HepG2 (cell line): Measurements from ENCODE around the gene RITA1. TPM values are rescaled to one million over a fixed set of nuclear protein-coding genes. Genes with fewer than 3 reads are reported as not detected.

Source experiments
- EP300 ChIP-seq, 3 experiments: sonication (generic) in 1 of 3; formaldehyde crosslinking in 1 of 3; IDR thresholded peaks; 2 replicates each; pipeline versions ENCODE4 v1.5.1 to v1.6.1; 2011 to 2020; ENCODE audit warnings: low read depth in 2 of 3, low read length in 2 of 3, borderline replicate concordance in 1 of 3, improper control_type of control experiment in 1 of 3, mild to moderate bottlenecking in 1 of 3, missing genetic modification reagents in 1 of 3, moderate library complexity in 1 of 3
- FOSL1 ChIP-seq: sonication (generic); formaldehyde crosslinking; IDR thresholded peaks from 2 replicates; pipeline ENCODE4 v1.9.0; 2021; ENCODE audit warnings: missing genetic modification reagents, borderline replicate concordance
- HMG20B ChIP-seq: conservative IDR thresholded peaks from 2 replicates; pipeline ENCODE4 v1.6.1; 2016; ENCODE audit warnings: missing genetic modification reagents, missing compliant biosample characterization
- HNRNPL ChIP-seq: fragments of 200-400 bp; formaldehyde crosslinking; IDR thresholded peaks from 2 replicates; pipeline ENCODE4 v1.6.1; 2017; ENCODE audit warnings: mild to moderate bottlenecking, low read depth, low read length
- HNRNPUL1 ChIP-seq: fragments of 200-400 bp; formaldehyde crosslinking; IDR thresholded peaks from 2 replicates; pipeline ENCODE4 v1.6.1; 2017; ENCODE audit warnings: low read depth, mild to moderate bottlenecking, low read length, moderate library complexity
- MTA1 ChIP-seq: sonication (generic); formaldehyde crosslinking; IDR thresholded peaks from 2 replicates; pipeline ENCODE4 v1.4.0; 2020; ENCODE audit warnings: missing genetic modification reagents, mild to moderate bottlenecking, borderline replicate concordance
- SCMH1 ChIP-seq: sonication (generic); formaldehyde crosslinking; IDR thresholded peaks from 2 replicates; pipeline ENCODE4 v1.9.0; 2021; ENCODE audit warnings: missing genetic modification reagents, mild to moderate bottlenecking, borderline replicate concordance
- SIX1 ChIP-seq: sonication (generic); formaldehyde crosslinking; IDR thresholded peaks from 2 replicates; pipeline ENCODE4 v1.4.0; 2020; ENCODE audit warnings: missing genetic modification reagents, borderline replicate concordance
- WIZ ChIP-seq: sonication (generic); formaldehyde crosslinking; IDR thresholded peaks from 2 replicates; pipeline ENCODE4 v1.5.1; 2020; ENCODE audit warnings: mild to moderate bottlenecking, missing genetic modification reagents
- ZC3H4 ChIP-seq: sonication (generic); formaldehyde crosslinking; IDR thresholded peaks from 2 replicates; pipeline ENCODE4 v1.4.0; 2020; ENCODE audit warnings: missing genetic modification reagents, borderline replicate concordance
- ZNF260 ChIP-seq: sonication (generic); formaldehyde crosslinking; IDR thresholded peaks from 2 replicates; pipeline ENCODE4 v1.4.0; 2020; ENCODE audit warnings: missing genetic modification reagents, low read depth, mild to moderate bottlenecking, borderline replicate concordance
- ZNF33A ChIP-seq: sonication (generic); formaldehyde crosslinking; IDR thresholded peaks from 2 replicates; pipeline ENCODE4 v1.5.1; 2020; ENCODE audit warnings: missing genetic modification reagents, mild to moderate bottlenecking, moderate library complexity, borderline replicate concordance
- polyA plus RNA-seq, 8 experiments: library from polyadenylated mRNA; depleted of rRNA in 3 of 8; stranded (reverse) in 7 of 8; unstranded in 1 of 8; fragments of >200 nt; fragmentation: Illumina TruSeq in 4 of 8; extraction: Trizol in 4 of 8; gene quantifications; 2 replicates each; pipeline versions ENCODE4 v1.2.1 to v1.2.3, GENCODE V29; 2011 to 2016; ENCODE audit warnings: low read depth in 4 of 8, missing spikeins in 1 of 8, mixed read lengths in 1 of 8; ENCODE audit not compliant: insufficient read depth in 1 of 8
- total RNA-seq, 5 experiments: library from RNA; depleted of rRNA; stranded (reverse); fragments of >200 nt; fragmentation: Illumina TruSeq; extraction: Trizol; gene quantifications; 2 replicates each; pipeline ENCODE4 v1.2.3, GENCODE V29; 2016; ENCODE audit warnings: low read depth in 1 of 5
- TF ChIP-seq, protein P1 (sequence below): sonication (generic); formaldehyde crosslinking; IDR thresholded peaks from 2 replicates; pipeline ENCODE4 v1.8.0; 2022; ENCODE audit warnings: missing genetic modification reagents, low read depth, mild to moderate bottlenecking, borderline replicate concordance
- TF ChIP-seq, protein P2 (sequence below): sonication (generic); formaldehyde crosslinking; IDR thresholded peaks from 2 replicates; pipeline ENCODE4 v1.4.0; 2020; ENCODE audit warnings: missing genetic modification reagents
- TF ChIP-seq, protein P3 (sequence below): fragments of 450-650 bp; IDR thresholded peaks from 2 replicates; pipeline ENCODE4 v1.6.1; 2017; ENCODE audit warnings: mild to moderate bottlenecking
- TF ChIP-seq, protein P4 (sequence below): sonication (generic); formaldehyde crosslinking; IDR thresholded peaks from 2 replicates; pipeline ENCODE4 v1.5.0; 2020; ENCODE audit warnings: missing genetic modification reagents, mild to moderate bottlenecking, borderline replicate concordance
- TF ChIP-seq, protein P5 (sequence below): sonication (generic); formaldehyde crosslinking; IDR thresholded peaks from 2 replicates; pipeline ENCODE4 v1.4.0; 2020; ENCODE audit warnings: missing genetic modification reagents
- TF ChIP-seq, protein P6 (sequence below): sonication (generic); formaldehyde crosslinking; IDR thresholded peaks from 2 replicates; pipeline ENCODE4 v1.4.0; 2020; ENCODE audit warnings: missing genetic modification reagents

The RITA1 gene
- total and polyA plus RNA-seq, 2 of the 13 experiments (the other 11 are each of a cell fraction or from before 2014, with no cell fraction given), result 12.4 to 28.9 TPM

DNA sequence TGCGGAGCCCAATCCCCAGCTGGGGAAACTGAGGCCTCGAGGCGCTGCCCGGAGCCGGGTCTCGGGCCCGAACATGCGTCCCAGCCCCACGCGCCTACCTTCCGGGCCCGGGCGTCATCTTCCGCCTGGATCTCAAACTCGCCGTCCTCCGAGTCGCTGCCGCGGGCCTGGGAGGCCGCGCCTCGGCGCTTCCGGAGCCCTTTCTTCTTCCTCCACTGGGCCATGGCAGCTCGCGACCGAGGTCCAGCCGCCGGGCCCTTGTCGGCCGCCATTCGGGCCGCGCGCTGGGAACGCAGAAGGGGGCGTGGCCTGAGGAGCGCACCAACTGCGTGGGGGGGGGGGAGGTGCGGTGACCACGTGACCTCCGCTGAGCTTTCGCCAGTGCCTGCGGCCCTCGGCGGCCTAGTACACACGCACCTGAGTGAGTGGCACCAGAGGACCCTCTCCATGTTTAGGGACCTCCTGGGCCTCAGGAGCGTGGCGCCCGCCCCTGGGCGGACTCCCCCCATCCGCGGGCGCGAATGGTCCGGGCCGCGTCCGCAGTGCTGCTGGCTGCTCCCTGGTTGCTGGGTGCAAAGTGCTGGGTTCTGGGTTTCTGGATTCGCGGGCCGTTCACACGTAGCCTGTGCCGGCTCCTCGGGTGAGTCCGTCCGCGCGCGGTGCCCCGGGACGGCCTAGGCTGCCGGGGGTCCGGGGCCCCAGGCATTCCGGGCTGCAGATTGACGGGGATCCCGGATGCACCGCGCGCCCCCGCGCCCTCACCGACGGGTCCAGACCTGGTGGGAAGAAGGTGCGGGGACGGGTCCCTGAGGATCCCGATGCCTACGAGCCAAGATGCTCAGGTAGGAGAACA is at the start of gene RITA1, which contains the start of gene DDX54 (continued):
- TF ChIP-seq EP300 (IDR thresholded peaks at IDR 0.05; ENCODE audit: low read depth in 2 of 2, low read length in 2 of 2) (peak in 1 of 2 experiments; percentile 14; a peak in 1 of 4 replicates), EP300 (CRISPR knock-in tag; IDR thresholded peaks at IDR 0.05; ENCODE audit: borderline replicate concordance) (no peak), ZNF33A (no peak), FOSL1 (CRISPR knock-in tag) (no peak), HMG20B (CRISPR knock-in tag) (peak; percentile 54; the same call in 1 of the 2 replicates), HNRNPUL1 (peak; percentile 60; the same call in 1 of the 2 replicates), ZC3H4 (CRISPR knock-in tag) (no peak), SIX1 (CRISPR knock-in tag) (no peak; the same call in 1 of the 2 replicates), WIZ (CRISPR knock-in tag) (no peak), SCMH1 (no peak), HNRNPL (no peak), ZNF260 (no peak), MTA1 (CRISPR knock-in tag) (peak; percentile 63; the same call in 1 of the 2 replicates)
- TF ChIP-seq, protein P1, sequence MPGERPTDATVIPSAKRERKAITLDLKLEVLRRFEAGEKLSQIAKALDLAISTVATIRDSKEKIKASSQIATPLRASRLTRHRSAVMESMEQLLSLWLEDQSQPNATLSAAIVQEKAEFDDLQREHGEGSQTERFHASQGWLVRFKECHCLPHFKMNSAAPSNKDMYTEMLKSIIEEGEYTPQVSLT (CRISPR knock-in tag), result no peak
- TF ChIP-seq, protein P2, sequence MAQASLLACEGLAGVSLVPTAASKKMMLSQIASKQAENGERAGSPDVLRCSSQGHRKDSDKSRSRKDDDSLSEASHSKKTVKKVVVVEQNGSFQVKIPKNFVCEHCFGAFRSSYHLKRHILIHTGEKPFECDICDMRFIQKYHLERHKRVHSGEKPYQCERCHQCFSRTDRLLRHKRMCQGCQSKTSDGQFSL, result peak; percentile 93
- TF ChIP-seq, protein P3, sequence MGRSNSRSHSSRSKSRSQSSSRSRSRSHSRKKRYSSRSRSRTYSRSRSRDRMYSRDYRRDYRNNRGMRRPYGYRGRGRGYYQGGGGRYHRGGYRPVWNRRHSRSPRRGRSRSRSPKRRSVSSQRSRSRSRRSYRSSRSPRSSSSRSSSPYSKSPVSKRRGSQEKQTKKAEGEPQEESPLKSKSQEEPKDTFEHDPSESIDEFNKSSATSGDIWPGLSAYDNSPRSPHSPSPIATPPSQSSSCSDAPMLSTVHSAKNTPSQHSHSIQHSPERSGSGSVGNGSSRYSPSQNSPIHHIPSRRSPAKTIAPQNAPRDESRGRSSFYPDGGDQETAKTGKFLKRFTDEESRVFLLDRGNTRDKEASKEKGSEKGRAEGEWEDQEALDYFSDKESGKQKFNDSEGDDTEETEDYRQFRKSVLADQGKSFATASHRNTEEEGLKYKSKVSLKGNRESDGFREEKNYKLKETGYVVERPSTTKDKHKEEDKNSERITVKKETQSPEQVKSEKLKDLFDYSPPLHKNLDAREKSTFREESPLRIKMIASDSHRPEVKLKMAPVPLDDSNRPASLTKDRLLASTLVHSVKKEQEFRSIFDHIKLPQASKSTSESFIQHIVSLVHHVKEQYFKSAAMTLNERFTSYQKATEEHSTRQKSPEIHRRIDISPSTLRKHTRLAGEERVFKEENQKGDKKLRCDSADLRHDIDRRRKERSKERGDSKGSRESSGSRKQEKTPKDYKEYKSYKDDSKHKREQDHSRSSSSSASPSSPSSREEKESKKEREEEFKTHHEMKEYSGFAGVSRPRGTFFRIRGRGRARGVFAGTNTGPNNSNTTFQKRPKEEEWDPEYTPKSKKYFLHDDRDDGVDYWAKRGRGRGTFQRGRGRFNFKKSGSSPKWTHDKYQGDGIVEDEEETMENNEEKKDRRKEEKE, result no peak
- TF ChIP-seq, protein P4, sequence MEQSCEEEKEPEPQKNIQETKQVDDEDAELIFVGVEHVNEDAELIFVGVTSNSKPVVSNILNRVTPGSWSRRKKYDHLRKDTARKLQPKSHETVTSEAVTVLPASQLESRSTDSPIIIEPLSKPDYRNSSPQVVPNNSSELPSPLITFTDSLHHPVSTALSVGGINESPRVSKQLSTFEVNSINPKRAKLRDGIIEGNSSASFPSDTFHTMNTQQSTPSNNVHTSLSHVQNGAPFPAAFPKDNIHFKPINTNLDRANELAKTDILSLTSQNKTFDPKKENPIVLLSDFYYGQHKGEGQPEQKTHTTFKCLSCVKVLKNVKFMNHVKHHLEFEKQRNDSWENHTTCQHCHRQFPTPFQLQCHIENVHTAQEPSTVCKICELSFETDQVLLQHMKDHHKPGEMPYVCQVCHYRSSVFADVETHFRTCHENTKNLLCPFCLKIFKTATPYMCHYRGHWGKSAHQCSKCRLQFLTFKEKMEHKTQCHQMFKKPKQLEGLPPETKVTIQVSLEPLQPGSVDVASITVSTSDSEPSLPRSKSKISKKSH, result no peak; the same call in 1 of the 2 replicates
- TF ChIP-seq, protein P5, sequence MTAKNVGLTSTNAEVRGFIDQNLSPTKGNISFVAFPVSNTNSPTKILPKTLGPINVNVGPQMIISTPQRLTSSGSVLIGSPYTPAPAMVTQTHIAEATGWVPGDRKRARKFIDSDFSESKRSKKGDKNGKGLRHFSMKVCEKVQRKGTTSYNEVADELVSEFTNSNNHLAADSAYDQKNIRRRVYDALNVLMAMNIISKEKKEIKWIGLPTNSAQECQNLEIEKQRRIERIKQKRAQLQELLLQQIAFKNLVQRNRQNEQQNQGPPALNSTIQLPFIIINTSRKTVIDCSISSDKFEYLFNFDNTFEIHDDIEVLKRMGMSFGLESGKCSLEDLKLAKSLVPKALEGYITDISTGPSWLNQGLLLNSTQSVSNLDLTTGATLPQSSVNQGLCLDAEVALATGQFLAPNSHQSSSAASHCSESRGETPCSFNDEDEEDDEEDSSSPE, result 0 out of 2 replicates have a peak, but pooled peaks have one; percentile 46
- TF ChIP-seq, protein P6, sequence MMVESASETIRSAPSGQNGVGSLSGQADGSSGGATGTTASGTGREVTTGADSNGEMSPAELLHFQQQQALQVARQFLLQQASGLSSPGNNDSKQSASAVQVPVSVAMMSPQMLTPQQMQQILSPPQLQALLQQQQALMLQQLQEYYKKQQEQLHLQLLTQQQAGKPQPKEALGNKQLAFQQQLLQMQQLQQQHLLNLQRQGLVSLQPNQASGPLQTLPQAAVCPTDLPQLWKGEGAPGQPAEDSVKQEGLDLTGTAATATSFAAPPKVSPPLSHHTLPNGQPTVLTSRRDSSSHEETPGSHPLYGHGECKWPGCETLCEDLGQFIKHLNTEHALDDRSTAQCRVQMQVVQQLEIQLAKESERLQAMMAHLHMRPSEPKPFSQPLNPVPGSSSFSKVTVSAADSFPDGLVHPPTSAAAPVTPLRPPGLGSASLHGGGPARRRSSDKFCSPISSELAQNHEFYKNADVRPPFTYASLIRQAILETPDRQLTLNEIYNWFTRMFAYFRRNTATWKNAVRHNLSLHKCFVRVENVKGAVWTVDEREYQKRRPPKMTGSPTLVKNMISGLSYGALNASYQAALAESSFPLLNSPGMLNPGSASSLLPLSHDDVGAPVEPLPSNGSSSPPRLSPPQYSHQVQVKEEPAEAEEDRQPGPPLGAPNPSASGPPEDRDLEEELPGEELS (CRISPR knock-in tag), result no peak; the same call in 1 of the 2 replicates
